H9 (cell line): ENCODE data around the gene KRTAP19-5. TPM values are rescaled to one million over a fixed set of nuclear protein-coding genes. Genes with fewer than 3 reads are reported as not detected.

Source experiments
- DNase-seq: peaks from one replicate; pipeline ENCODE4 v3.0.0-alpha.2; 2017
- H2AFZ ChIP-seq: one replicate; pipeline ENCODE4 v1.6.1; 2013; ENCODE audit warnings: mild to moderate bottlenecking, low read length, control low read depth, moderate library complexity
- H2AK5ac ChIP-seq: 2 replicates; pipeline ENCODE4 v1.6.1; 2013; ENCODE audit warnings: low read length, control low read depth, mixed read lengths; ENCODE audit not compliant: insufficient read length
- H2BK120ac ChIP-seq: one replicate; pipeline ENCODE4 v1.6.1; 2013; ENCODE audit warnings: low read depth, mild to moderate bottlenecking, low read length, control low read depth, inconsistent platforms; ENCODE audit not compliant: poor library complexity, severe bottlenecking
- H2BK12ac ChIP-seq: 2 replicates; pipeline ENCODE4 v1.6.1; 2013; ENCODE audit warnings: low read length, control low read depth, mixed read lengths, low read depth; ENCODE audit not compliant: insufficient read length
- H2BK15ac ChIP-seq: 2 replicates; pipeline ENCODE4 v1.6.1; 2013; ENCODE audit warnings: low read depth, low read length, control low read depth
- H2BK20ac ChIP-seq: one replicate; pipeline ENCODE4 v1.6.1; 2013; ENCODE audit warnings: low read depth, mild to moderate bottlenecking, low read length, control low read depth, inconsistent platforms; ENCODE audit not compliant: poor library complexity, severe bottlenecking
- H2BK5ac ChIP-seq: 2 replicates; pipeline ENCODE4 v1.6.1; 2013; ENCODE audit warnings: low read length, control low read depth, mixed read lengths; ENCODE audit not compliant: insufficient read length
- H3K14ac ChIP-seq: 2 replicates; pipeline ENCODE4 v1.6.1; 2013; ENCODE audit warnings: low read length, control low read depth; ENCODE audit not compliant: insufficient read depth
- H3K18ac ChIP-seq: 2 replicates; pipeline ENCODE4 v1.6.1; 2013; ENCODE audit warnings: low read depth, mild to moderate bottlenecking, mixed read lengths, low read length, control low read depth; ENCODE audit not compliant: insufficient read length
- H3K23ac ChIP-seq: 2 replicates; pipeline ENCODE4 v1.6.1; 2013; ENCODE audit warnings: low read length, control low read depth, mixed read lengths, low read depth; ENCODE audit not compliant: insufficient read length
- H3K23me2 ChIP-seq: 2 replicates; pipeline ENCODE4 v1.6.1; 2013; ENCODE audit warnings: low read depth, mild to moderate bottlenecking, mixed read lengths, low read length, control low read depth; ENCODE audit not compliant: insufficient read length, poor library complexity, severe bottlenecking
- H3K27ac ChIP-seq: 2 replicates; pipeline ENCODE4 v1.5.1; 2013; ENCODE audit warnings: low read length, control low read depth, mixed read lengths, low read depth; ENCODE audit not compliant: insufficient read length
- H3K27me3 ChIP-seq: 2 replicates; pipeline ENCODE4 v1.6.1; 2013; ENCODE audit warnings: low read length, control low read depth, inconsistent platforms; ENCODE audit not compliant: insufficient read depth
- H3K4ac ChIP-seq: 2 replicates; pipeline ENCODE4 v1.6.1; 2013; ENCODE audit warnings: low read depth, mild to moderate bottlenecking, control low read depth, inconsistent platforms, low read length, moderate library complexity
- H3K4me1 ChIP-seq: 2 replicates; pipeline ENCODE4 v1.6.1; 2013; ENCODE audit warnings: low read length, control low read depth, inconsistent platforms; ENCODE audit not compliant: insufficient read depth
- H3K4me2 ChIP-seq: 2 replicates; pipeline ENCODE4 v1.6.1; 2013; ENCODE audit warnings: low read length, control low read depth, mixed read lengths; ENCODE audit not compliant: insufficient read length, insufficient read depth
- H3K56ac ChIP-seq: 2 replicates; pipeline ENCODE4 v1.6.1; 2013; ENCODE audit warnings: low read depth, mild to moderate bottlenecking, mixed read lengths, low read length, control low read depth; ENCODE audit not compliant: insufficient read length
- H3K79me1 ChIP-seq: 2 replicates; pipeline ENCODE4 v1.6.1; 2013; ENCODE audit warnings: low read depth, mild to moderate bottlenecking, moderate library complexity, low read length, control low read depth, inconsistent platforms; ENCODE audit not compliant: insufficient read depth, poor library complexity, severe bottlenecking
- H3K79me2 ChIP-seq: 2 replicates; pipeline ENCODE4 v1.6.1; 2013; ENCODE audit warnings: low read length, control low read depth, inconsistent platforms; ENCODE audit not compliant: insufficient read depth
- H3K9ac ChIP-seq: 2 replicates; pipeline ENCODE4 v1.6.1; 2013; ENCODE audit warnings: low read length, control low read depth, mixed read lengths; ENCODE audit not compliant: insufficient read length; ENCODE audit errors: extremely low read depth
- H3K9me3 ChIP-seq: one replicate; pipeline ENCODE4 v1.6.1; 2013; ENCODE audit warnings: low read depth, low read length, inconsistent platforms; ENCODE audit not compliant: control insufficient read depth
- H3T11ph ChIP-seq: one replicate; pipeline ENCODE4 v1.6.1; 2013; ENCODE audit warnings: mild to moderate bottlenecking, low read length, control low read depth, inconsistent platforms
- H4K20me1 ChIP-seq: one replicate; pipeline ENCODE4 v1.6.1; 2013; ENCODE audit not compliant: control insufficient read depth, insufficient read length, insufficient read depth
- H4K5ac ChIP-seq: 2 replicates; pipeline ENCODE4 v1.6.1; 2013; ENCODE audit warnings: low read depth, mild to moderate bottlenecking, mixed read lengths, low read length, control low read depth; ENCODE audit not compliant: insufficient read length
- H4K8ac ChIP-seq: replicated peaks from 2 replicates; pipeline ENCODE4 v1.6.1; 2013; ENCODE audit warnings: low read length, control low read depth, mixed read lengths, low read depth; ENCODE audit not compliant: insufficient read length
- H4K91ac ChIP-seq: 2 replicates; pipeline ENCODE4 v1.6.1; 2013; ENCODE audit warnings: low read depth, mild to moderate bottlenecking, moderate library complexity, mixed read lengths, low read length, control low read depth; ENCODE audit not compliant: insufficient read length
- H3K27ac Mint-ChIP-seq, 3 experiments: 2 replicates in 2 of 3; 3 replicates in 1 of 3; pipeline ENCODE4 v1.8.0; 2020 to 2021; ENCODE audit warnings: mixed read lengths in 3 of 3, mild to moderate bottlenecking in 1 of 3, moderate library complexity in 1 of 3
- H3K27me3 Mint-ChIP-seq: 2 replicates; pipeline ENCODE4 v1.8.0; 2021; ENCODE audit warnings: low read depth, mild to moderate bottlenecking, moderate library complexity, mixed read lengths
- H3K36me3 Mint-ChIP-seq, 3 experiments: 2 replicates in 2 of 3; 3 replicates in 1 of 3; pipeline ENCODE4 v1.8.0; 2020 to 2021; ENCODE audit warnings: low read depth in 3 of 3, mixed read lengths in 3 of 3; ENCODE audit not compliant: insufficient read depth in 1 of 3
- H3K4me1 Mint-ChIP-seq, 2 experiments: 2 replicates each; pipeline ENCODE4 v1.8.0; 2020; ENCODE audit warnings: mixed read lengths in 2 of 2
- H3K4me3 Mint-ChIP-seq, 2 experiments: 2 replicates in 1 of 2; 3 replicates in 1 of 2; pipeline ENCODE4 v1.8.0; 2020 to 2021; ENCODE audit warnings: mild to moderate bottlenecking in 2 of 2, mixed read lengths in 2 of 2, moderate library complexity in 1 of 2
- H3K9me3 Mint-ChIP-seq, 2 experiments: 2 replicates in 1 of 2; 3 replicates in 1 of 2; pipeline ENCODE4 v1.8.0; 2020; ENCODE audit warnings: mild to moderate bottlenecking in 2 of 2, mixed read lengths in 2 of 2, moderate library complexity in 1 of 2
- WGBS: extraction: QIAGEN DNeasy Blood & Tissue Kit; methylation state at CpG from one replicate; pipeline ENCODE4 v1.1.7; 2013; ENCODE audit warnings: missing lambda C conversion rate, low lambda C conversion rate, mixed read lengths; ENCODE audit not compliant: insufficient read length; ENCODE audit errors: extremely low coverage; 5-methylcytosine and 5-hydroxymethylcytosine counted together
- total RNA-seq: library from RNA; stranded (reverse); gene quantifications from 2 replicates; pipeline ENCODE4 v1.2.1, GENCODE V29; 2021
- TF ChIP-seq, protein P1 (sequence below): fragments of 200-600 bp; sonication (generic); conservative IDR thresholded peaks from 3 replicates; pipeline ENCODE4 v1.8.0; 2021; ENCODE audit warnings: antibody characterized with exemption, mild to moderate bottlenecking

Gene KRTAP19-5
- total RNA-seq, 1 experiment from 2014 or later = not detected

DNA sequence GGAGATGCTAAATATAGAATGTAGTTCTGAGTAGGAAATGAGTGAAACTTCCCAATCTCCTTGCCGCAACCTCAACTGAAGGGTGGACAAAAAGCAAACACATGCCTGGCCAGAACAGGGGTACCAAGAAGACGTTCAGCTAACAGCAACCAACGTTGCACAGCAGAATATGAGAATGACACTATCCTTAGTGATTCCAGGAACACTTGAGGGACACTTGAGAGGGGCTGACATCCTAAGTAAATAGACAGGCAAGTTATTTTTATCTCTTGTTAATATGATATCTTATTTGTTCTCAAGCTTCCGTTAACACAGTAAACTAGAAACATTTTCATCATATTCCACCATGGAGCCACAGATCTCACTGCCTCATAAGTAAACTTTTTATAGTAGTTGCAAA, 22.7 kb downstream of the KRTAP19-5 start:
- Histone ChIP-seq H3K56ac (no peak overlapping the region), H3K18ac (no peak overlapping the region), H3K27ac (no peak overlapping the region), H4K91ac (no peak overlapping the region), H3K79me2 (no peaks in the 10 kb centered on the region), H3K23ac (no peak overlapping the region), H3K4ac (no peak overlapping the region), H2AK5ac (no peak overlapping the region), H3K4me1 (no peaks in the 10 kb centered on the region), H3K9me3 (no peaks in the 10 kb centered on the region), H2BK12ac (no peak overlapping the region), H4K5ac (no peak overlapping the region), H3K79me1 (no peaks in the 10 kb centered on the region), H2AFZ (no peak overlapping the region), H3K23me2 (no peaks in the 10 kb centered on the region), H2BK15ac (no peak overlapping the region), H2BK5ac (no peak overlapping the region), H2BK120ac (no peak overlapping the region), H2BK20ac (no peak overlapping the region), H3K4me2 (no peak overlapping the region), H3T11ph (no peak overlapping the region), H4K8ac (no peak overlapping the region), H4K20me1 (no peaks in the 10 kb centered on the region), H3K14ac (no peak overlapping the region), H3K9ac (no peak overlapping the region), H3K27me3 (no peaks in the 10 kb centered on the region)
- H3K9me3 Mint-ChIP-seq = no peaks in the 10 kb centered on the region
- H3K27ac Mint-ChIP-seq = no peak overlapping the region
- WGBS = no CpG with 5 or more reads among the region's 4 CpGs
- DNase-seq = no peak
- H3K4me3 Mint-ChIP-seq = no peak overlapping the region
- H3K36me3 Mint-ChIP-seq = no peaks in the 10 kb centered on the region
- no peaks in the 10 kb centered on the region for H3K4me1 Mint-ChIP-seq
- H3K27me3 Mint-ChIP-seq = no peaks in the 10 kb centered on the region
- TF ChIP-seq, protein P1, sequence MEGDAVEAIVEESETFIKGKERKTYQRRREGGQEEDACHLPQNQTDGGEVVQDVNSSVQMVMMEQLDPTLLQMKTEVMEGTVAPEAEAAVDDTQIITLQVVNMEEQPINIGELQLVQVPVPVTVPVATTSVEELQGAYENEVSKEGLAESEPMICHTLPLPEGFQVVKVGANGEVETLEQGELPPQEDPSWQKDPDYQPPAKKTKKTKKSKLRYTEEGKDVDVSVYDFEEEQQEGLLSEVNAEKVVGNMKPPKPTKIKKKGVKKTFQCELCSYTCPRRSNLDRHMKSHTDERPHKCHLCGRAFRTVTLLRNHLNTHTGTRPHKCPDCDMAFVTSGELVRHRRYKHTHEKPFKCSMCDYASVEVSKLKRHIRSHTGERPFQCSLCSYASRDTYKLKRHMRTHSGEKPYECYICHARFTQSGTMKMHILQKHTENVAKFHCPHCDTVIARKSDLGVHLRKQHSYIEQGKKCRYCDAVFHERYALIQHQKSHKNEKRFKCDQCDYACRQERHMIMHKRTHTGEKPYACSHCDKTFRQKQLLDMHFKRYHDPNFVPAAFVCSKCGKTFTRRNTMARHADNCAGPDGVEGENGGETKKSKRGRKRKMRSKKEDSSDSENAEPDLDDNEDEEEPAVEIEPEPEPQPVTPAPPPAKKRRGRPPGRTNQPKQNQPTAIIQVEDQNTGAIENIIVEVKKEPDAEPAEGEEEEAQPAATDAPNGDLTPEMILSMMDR = no peak
